SKM-1 (cell line): ENCODE data around the gene HOGA1.
A peak's percentile ranks its signal among the peaks of the same experiment; 100 is the strongest.

Experiments
- DNase-seq: peaks from one replicate; lab custom pipeline; 2025; ENCODE audit not compliant: unreplicated experiment; lab: John Stamatoyannopoulos, UW

Gene HOGA1

DNA sequence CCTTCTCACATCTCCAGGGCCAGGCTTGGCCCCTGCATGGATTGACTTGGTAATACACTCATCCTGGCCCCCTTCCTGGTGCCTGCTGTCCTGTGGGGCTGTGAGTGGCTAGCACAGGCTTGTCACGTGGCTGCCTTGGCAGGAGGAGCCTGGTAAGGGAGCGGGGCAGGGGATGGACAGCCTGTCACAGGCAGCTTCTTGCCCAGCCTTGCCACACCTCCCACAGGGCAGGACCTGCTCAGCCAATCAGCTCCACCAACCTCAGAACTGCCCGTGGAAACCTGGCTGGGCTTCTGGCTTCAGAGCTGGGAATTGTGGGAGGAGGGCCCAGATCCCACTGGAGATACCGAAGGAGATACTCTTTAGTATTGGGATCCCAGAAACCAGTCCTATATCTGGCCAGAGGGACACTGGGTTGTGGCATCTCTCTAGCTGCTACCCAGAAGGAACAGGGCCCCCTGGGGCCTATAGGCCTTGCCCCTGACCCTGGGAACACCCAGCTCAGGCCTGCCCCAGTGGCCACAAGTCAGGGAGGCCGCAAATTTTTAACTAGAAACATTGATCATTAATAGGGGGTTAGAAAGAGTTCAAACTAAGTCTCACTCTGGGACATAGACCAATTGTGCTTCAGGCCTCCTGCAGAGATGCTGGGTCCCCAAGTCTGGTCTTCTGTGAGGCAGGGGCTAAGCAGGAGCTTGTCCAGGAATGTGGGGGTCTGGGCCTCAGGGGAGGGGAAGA, at the start of gene HOGA1:
HOGA1 (plus strand) TSS at position 330 of the 738 bp plus-strand sequence; CDS start at position 645, 315 bp downstream.
- no peak for DNase-seq

DNA sequence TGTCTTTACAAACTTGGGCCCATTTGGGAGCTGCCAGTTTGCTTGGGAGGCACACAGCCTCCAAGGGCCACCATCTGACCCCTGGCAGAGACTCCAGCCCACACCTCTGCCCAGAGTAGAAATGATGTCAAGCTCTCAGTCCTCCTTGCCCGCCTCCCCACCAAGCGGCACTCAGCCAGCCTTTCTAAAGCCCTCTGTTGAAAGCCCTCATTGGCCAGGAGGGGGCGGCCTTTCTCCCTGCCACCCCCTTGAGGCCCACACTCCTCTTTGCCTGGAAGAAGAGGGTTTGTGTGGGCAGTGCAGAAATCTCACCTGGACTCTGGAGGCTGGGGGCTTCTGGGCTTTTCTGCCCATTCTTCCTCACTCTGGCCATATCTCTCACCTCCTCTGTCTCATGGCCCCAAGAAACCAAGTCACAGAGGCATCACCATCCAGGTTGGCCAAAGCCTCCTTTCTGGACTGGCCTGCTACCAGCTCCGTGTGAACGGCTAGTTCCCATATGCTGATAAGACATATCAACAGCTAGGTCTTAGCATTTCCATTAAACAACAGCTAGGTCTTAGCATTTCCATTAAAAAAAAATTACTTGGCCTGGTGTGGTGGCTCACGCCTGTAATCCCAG, 49.3 kb upstream of the HOGA1 start:
- DNase-seq: no peak

DNA sequence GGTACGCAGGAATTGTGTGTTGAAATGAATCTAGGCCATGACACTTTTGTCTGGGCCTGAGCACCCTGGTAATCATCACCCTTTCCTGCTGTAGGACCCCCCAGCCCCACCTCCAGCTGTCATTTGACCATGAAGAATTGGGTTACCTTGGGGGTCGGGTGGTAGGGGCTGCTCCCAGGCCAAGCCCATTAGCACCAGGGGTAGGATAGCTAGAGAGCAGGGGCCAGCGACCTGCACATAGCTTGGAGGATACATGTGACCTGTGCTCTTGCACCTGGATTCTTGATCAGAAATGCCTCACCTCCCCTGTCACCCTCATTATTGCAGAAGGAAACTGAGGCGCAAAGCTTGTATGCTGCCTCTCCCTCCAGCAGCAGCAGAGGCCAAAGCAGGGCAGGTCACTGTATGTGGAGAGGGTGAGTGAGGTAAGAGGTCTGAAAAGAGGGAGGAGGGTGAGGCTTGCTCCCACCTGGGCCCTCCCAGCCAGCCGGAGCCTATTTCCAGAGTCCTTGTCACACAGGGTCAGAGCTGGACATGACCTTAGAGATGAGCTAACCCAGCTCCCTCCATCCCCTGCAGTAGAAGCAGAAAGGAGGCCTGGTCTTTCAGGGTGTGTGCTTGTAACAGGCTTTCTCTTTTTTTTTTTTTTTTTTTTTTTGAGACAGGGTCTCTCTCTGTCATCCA, 46.9 kb upstream of the HOGA1 start:
- DNase-seq: no peak

DNA sequence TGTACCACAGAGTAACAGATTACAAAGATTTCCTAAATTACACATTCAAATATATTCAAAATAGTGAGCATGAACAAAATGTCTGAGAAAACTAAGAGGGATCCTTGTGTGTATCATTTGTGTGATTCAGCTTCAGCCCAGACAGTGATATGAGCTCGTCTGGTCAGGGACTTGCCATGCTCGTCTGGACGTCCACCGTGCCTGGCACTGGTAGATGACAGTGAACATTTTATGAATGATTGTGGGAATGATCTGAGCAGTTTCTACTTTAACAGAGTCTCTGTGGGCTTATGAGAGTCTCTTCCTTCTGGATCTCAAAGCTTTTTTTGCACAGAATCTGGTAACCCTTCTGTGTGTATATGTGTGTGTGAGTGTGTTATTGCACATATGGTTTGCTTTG, 45.8 kb upstream of the HOGA1 start:
- DNase-seq: no peak

DNA sequence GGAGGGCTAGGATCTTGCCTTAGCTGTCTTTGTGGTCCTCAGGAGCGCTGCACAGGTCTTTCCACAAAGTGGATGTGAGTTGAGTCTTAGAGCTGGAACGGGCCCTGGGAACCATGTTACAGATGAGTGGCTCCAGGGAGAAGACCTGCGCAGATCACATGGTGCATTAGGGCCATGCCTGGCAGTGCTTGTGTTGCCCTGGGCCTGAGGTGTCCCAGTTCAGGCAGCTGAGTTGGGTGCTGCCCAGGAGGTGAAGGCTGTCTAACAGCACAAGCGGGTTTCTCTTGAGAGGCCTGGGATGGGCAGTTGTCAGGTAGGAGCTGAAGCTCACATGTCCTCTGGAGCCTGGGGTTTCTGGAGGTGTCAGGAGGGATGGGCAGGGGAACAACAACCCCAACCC, 45.4 kb upstream of the HOGA1 start:
- no peak for DNase-seq

DNA sequence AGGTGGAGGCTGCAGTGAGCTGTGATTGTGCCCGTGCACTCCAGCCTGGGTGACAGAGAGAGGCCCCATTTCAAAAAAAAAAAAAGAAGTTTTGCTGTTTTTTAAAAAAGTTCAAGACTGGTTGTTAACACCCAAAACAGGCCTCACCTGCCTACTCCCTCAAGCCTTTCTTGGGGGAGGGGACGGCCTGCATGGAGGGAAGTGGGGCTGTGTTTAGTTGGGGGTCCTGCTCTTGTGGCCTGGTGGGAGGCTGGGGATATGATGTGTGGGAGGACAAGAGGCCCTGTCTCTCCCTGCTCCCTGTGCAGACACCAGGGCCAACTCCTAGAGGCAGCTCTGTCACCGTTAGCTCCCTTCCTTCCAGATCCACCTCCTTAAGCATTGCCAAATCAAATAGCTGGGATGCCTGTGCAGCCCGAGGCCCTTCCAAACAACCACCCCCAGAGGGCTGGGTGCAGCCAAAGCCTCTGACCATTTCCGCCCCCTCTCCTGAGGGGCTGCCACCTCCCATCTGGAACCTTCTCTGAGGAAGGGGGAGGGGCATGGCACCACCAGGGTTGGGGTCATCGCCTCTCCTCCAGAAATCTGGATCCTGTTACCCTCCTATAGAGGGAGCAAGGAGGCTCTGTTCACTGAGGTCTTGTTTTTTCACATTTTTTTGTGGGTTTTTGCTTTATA, 44.5 kb upstream of the HOGA1 start:
- no peak for DNase-seq

DNA sequence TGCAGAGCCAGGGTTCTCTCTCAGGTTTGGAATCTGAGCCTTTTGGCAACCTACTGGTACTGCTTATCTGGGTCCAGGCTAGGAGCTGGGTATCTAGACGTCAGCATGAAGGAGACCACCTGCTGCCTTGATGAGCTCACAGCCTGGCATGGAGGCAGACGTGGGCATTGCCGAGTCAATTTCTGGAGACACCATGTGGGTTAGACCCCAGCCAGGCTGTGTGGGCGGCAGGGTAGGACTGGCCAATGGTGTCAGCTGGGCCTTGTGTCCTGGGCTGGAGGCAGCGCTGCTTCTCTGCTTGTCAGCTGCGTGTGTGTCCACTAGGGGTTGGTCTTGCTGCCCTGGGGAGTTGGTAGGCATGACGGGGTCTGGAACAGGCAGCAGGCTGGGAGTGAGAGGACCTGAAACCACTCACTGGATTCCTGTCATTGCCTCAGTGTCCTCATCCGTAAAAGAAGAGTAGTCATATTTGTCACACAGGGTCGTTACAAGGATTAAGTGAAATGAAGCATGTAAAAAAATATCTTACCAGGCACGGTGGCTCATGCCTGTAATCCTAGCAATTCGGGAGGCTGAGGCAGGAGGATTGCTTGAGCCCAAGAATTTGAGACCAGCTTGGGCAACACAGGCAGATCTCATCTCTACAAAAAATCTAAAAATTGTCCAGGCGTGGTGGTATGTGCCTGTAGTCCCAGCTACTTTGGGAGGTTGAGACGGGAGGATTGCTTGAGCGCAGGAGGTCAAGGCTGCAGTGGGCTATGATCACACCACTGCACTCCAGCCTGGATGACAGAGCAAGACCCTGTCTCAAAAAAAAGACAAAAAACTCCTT, 43.3 kb upstream of the HOGA1 start:
- DNase-seq: no peak

DNA sequence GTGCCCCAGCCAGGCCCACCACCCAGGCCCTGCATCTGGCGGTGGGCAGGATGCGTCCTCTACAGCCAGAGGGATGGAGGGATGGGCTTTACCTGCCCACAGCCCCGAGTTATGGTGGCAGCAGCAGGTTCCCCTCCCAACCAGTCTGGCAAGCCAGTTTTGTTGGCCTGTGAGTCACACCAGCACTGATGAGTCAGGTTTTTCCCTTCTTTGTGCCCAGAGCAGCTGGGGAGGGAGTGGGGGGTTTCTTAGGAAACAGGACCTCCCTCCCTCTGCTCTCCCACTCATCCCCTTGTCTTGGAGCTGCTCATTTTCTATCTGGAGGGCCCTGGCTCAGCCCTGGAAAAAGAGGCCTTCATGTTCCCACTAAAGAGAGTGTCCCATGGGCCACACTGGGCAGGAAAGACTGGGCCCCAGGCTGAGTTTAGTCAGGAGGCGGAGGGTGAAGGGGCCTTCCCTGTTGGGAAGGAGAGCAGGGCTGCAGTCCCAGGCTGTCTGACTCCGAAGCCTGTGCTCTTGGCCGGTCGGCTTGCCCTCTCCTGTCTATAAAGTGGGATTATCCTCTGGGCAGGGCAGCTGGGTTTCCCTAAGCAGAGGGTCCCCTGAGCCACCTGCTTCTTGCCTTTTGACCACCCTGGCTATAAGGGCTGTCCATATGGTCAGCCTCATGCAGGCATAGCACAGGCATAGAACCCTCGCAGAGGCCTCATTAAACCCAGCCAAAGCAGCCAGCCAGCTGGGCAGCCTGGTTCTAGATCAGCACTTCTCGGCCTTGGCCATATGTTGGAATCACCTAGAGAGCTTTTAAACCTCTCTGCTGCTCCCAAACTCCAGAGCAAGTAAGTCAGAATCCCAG, 41.8 kb upstream of the HOGA1 start:
- no peak for DNase-seq

DNA sequence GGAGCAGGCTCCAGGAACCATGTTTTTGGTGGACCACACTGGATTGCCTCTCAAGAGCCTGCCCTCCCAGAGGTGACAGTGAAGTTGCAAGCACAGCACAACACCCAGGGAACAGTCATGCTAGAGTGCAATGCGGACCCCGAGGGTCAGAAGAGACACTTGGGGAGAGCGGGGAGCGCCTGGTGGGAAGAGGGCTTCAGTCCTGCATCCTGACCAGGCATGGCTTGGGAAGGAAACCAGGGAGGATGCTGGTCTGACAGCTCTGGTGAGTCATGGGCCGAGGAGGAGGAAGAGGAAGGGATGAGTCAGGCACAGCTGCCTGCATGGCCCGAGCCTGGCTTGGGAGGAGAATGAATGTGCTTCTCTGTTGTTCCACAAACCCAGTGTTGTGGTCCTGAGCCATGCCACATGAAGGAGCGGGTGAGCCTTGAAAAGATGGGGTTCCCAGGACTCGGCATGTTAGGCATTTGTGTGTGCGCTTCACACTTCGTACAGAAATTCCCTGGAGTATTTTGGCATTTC, 41.1 kb upstream of the HOGA1 start:
- peak; percentile 57 for DNase-seq

DNA sequence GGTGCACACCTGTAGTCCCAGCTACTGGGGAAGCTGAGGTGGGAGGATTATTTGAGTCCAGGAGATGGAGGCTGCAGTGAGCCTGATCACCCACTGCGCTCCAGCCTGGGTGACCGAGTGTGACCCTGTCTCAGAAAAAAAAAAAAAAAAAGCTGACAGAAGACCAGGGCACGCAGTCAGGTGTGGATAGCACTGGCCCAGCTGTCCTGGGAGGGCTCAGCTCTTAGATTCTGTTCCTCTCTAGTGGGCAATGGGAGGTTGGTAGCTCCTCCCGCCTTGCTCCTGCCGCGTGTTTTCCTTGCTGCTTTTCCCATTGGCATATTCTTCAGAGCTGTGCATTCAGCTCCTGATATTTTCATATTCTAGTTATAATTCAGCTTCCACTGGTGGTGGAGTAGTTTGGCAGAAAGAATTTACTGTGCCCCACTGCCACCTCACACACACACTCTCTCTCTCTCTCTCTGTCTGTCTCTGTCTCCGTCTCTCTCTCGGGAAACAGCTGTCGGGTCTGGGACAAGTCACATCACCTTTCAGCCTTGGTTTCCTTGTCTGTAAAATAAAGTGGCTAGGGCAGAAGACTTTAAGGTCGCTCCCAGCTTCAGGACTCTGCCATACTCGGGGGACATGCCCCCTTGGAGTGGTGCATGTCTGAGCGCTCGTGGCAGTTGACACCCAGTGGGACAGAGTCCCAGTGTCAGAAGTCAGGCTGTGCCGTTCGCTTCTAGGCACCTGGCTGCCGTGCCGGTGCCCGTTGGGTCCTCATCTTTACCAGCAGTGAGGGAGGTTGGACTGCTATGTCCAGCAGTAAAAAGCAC, 37.5 kb upstream of the HOGA1 start:
- no peak for DNase-seq

DNA sequence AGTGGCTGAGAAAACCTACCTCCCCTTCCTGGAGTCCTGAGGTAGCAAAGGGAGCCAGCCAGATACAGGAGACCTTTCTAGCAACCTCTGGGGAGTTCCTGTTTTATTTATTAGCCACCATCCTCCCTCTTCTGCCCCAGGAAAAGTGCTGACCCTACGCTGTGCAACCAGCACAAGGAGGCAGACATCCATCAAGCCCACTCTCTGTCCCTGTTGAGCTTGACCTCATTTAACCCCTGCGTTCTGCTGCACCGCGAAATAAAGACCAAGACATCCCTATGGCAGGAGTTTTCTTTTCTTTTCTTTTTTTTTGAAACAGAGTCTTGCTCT, 37.0 kb upstream of the HOGA1 start:
- no peak for DNase-seq

DNA sequence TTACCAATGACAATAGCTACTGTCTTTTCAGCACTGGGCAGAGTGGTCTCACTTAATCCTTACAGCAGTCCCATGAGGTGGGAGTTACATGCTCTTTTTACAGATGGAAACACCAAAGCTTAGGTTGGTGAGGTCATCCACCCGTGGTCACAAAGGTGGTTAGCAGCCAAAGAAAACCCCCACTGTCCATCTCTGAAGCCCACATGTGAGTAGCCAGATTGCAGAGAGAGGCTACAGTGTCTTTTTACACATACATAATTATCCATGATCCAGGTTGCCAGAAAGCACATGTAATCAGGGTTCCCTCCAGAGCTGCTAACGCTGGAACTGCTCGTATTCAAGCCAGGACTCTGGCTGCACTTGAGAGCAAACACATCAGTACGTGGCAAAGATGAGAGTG, 36.2 kb upstream of the HOGA1 start:
- DNase-seq: no peak

DNA sequence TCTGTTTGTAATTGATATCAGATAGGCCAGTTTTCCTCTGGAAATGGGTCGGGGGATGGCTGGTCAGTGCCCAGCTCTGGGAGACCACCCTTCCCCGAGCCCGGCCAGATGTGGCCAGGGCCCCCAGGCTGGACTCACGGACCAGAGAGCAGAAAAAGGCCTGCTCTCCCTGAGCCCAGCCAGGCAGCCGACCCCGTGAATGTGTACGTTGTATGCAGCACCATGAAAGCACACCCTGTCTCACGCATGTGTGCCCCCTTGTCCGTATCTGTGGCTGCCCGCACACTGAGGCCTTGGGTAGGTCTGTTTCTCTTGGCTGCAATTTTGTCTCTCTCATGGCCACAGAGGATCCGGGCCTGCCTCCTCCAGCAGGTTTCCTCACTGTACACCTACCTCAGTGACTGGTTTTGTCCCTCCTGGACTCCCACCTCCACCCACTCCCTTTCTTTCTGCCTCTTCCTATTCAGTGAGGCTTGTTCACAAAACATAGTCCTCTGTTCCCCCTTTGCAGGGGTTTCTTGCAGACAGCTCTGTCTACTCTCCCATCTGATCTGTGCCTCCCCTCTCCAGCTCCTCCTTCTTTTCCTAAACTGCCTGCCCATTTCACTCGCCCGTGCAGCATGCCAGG, 35.2 kb upstream of the HOGA1 start:
- DNase-seq: no peak

DNA sequence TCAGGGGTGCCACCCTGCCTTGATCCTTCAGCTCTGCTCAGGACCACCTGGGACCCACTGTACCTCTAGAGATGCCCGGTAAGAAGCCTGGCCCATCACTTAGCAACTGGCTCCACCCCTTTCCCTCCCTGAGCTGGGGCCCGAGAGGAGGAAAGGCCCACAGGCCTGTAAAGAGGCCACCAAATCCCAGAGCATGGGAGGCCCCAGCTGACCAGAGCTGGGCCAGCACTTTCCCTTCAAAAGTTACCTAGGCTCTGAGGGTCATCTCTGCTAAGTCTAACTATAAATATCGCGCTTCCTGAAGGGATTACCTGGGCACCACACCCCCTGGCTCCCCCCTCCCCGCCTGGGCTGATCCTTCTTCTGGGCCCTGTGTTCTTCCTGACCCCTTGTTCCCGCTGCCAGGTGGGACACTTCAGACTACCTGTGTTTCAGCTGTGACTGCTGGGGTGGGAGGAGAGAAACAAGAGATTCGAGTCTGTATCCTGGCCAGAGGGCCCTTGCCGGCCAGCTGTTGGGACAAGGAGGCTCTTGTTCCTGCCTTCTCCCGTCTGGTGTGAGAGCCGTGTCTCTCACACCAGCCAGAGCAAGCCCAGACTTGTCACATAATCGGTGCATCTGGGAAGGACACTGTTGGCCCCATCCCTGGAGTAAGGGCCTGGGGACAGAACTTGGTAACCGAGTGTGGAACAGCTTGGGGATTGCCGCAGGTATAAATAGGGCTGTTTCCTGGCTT, 34.4 kb upstream of the HOGA1 start:
- no peak for DNase-seq

DNA sequence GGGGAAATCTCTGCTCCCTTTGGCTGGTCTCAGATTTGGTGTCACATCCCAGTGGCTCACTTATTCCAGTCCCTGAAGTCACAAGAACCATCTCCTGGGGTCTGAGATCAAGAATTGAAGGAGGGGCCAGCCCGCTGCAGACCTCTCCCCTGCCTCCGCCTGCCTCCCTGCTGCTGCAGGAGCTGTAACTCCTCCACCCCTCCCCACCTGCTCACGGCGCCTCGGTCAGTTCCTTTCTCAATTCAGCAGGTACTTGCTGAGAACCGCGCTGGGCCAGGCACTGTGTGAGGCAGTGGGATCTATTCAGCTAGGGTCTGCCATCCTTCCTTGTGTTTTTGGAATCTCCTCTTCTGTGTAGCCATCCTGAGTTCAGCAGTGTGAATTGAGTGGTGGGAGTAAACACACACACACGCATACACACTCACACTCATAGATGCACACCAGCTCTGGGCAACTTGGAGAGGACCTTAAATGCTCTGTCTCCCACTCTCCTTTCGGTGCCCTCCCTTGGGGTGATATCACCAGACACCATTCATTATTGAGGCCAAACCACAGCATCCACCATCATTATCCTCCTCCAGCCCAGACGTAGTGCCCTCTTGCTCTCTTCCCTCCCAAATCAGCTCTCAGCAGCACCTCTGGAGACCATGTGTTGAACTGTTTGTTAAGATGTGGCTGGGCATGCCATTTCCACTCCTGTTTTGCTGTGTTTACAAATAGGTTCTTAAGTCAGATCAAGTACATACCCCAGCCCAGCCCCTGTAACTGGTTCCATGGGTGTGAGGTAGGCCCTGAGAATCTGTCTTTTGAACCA, 33.6 kb upstream of the HOGA1 start:
- no peak for DNase-seq

DNA sequence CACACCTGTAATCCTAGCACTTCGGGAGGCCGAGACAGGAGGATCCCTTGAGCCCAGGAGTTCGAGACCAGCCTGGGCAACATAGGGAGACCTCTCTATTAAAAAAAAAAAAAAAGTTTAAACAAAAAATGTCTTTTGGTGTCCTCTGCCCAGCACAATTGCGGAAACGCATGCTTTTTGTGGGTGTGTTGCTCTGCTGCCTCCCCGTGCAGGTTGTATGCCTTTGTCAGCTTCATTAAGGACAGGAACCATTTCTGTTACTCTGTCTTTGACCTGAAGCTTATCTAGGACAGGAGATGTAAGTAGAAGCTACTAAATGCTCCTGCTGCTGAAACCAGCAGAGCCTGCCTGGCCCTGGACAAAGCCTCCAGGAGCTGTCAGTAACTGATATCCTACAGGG, 32.9 kb upstream of the HOGA1 start:
- DNase-seq: no peak

DNA sequence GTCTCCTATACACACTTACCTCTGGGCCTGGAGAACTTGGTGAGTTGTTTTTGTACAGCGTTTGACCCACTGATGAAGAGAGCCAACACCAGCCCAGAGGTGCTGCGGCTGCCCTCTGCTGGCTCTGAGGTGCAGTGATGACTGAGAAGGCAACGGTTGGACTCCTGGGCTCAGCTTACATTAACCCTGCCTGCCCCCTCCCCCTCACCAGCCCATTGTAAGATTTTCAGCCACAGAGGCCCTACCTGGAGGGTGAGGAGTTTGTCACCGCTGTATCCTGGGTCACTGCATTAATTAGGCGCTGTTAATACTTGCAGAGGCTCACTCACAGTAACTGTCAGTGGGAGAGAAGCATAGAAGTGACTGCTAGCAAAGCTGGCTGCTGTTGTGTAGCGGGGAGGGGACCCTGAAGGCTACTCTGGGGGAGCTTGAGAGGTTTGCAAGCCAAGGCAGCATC, 30.6 kb upstream of the HOGA1 start:
- peak; percentile 56 for DNase-seq
